Measurements from ENCODE around the gene NKX1-1. TPM values are rescaled to one million over a fixed set of nuclear protein-coding genes. Genes with fewer than 3 reads are reported as not detected.

The NKX1-1 gene
- total and polyA plus RNA-seq, 2 of the 8 experiments (the other 6 are each of a cell fraction or from before 2014, with no cell fraction given), result not detected

- Histone ChIP-seq H3K79me2 (ENCODE audit: control insufficient read depth in 1 of 2, insufficient read depth in 2 of 2, low read length in 2 of 2) (no peaks in the 10 kb centered on the region), H3K4ac (replicated peaks; ENCODE audit: insufficient read length, low read depth, low read length) (no peak overlapping the region), H3K14ac (ENCODE audit: insufficient read length) (no peak overlapping the region), H3K36me3 (ENCODE audit: control insufficient read depth in 2 of 4, insufficient read depth in 4 of 4, low read length in 3 of 4) (peaks cover 0 to 16% (median 0%) of the 10 kb centered on the region in 4 experiments; a peak in 1 of 8 replicates), H3K23me2 (ENCODE audit: low read depth, low read length) (peaks cover 2% of the 10 kb centered on the region; the same call in 1 of the 2 replicates), H3K4me3 (ENCODE audit: extremely low read depth in 1 of 4, insufficient read depth in 2 of 4, low read depth in 3 of 4, low read length in 4 of 4) (no peak overlapping the region), H4K20me1 (replicated peaks in 1 of 2; ENCODE audit: control insufficient read depth in 1 of 2, insufficient read depth in 2 of 2, low read length in 2 of 2) (peaks cover 0 to 9% of the 10 kb centered on the region in 2 experiments), H3K56ac (replicated peaks; ENCODE audit: insufficient read length, low read depth, low read length) (no peak overlapping the region), H2BK5ac (ENCODE audit: low read depth, low read length) (no peak overlapping the region), H4K8ac (ENCODE audit: extremely low read depth, insufficient read depth, low read length) (no peak overlapping the region; the same call in 1 of the 2 replicates), H2BK20ac (ENCODE audit: low read length) (no peak overlapping the region), H4K5ac (ENCODE audit: insufficient read length, low read depth, low read length) (no peak overlapping the region), H2BK15ac (ENCODE audit: low read length) (no peak overlapping the region), H4K91ac (replicated peaks; ENCODE audit: insufficient read length, low read length) (no peak overlapping the region), H3K23ac (ENCODE audit: insufficient read length) (no peak overlapping the region), H2BK120ac (replicated peaks; ENCODE audit: low read depth, low read length) (no peak overlapping the region), H2AFZ (ENCODE audit: low read length) (no peak overlapping the region), H3K9me3 (ENCODE audit: insufficient read depth in 2 of 2, low read depth in 1 of 2, low read length in 1 of 2) (peaks cover 20 to 29% of the 10 kb centered on the region in 2 experiments), H3K79me1 (ENCODE audit: low read depth, low read length) (no peaks in the 10 kb centered on the region), H2BK12ac (ENCODE audit: low read depth, low read length) (no peak overlapping the region), H3K4me2 (ENCODE audit: insufficient read depth in 1 of 2, low read depth in 2 of 2, low read length in 2 of 2) (no peak overlapping the region), H3K9ac (replicated peaks in 1 of 4; ENCODE audit: extremely low read depth in 1 of 4, low read depth in 3 of 4, low read length in 3 of 4) (no peak overlapping the region), H3K27ac (ENCODE audit: low read depth, low read length) (no peak overlapping the region), H2AK5ac (ENCODE audit: low read depth, low read length) (no peak overlapping the region), H3K4me1 (replicated peaks in 1 of 4; ENCODE audit: control insufficient read depth in 3 of 4, insufficient read depth in 4 of 4, low read length in 3 of 4) (peaks cover 0 to 19% (median 3%) of the 10 kb centered on the region in 4 experiments; a peak in 5 of 7 replicates), H3K18ac (ENCODE audit: extremely low read depth, low read length) (no peak overlapping the region), H3K27me3 (replicated peaks in 1 of 4; ENCODE audit: control insufficient read depth in 3 of 4, extremely low read depth in 1 of 4, insufficient read depth in 3 of 4, low read length in 3 of 4) (peaks cover 53 to 60% (median 57%) of the 10 kb centered on the region in 4 experiments)
- ChIA-PET POLR2A (ENCODE audit: partially characterized antibody) (interaction anchor here (1.1 kb wide), 1 partner anchor 9 kb away, joined by 4 read pairs; no protein-coding TSS in a partner anchor), CTCF (ENCODE audit: partially characterized antibody) (interaction anchor here (0.8 to 2.9 kb wide), 13 partner anchors 9 to 240 kb away, joined by 3 to 14 read pairs (median 6); no protein-coding TSS in a partner anchor)
- WGBS, 2 experiments (ENCODE audit: extremely low coverage in 1 of 2, insufficient coverage in 1 of 2, insufficient read length in 1 of 2, insufficient replicate concordance in 2 of 2, low coverage in 1 of 2, low lambda C conversion rate in 2 of 2, missing lambda C conversion rate in 1 of 2), result 67% methylated on average over 4 of the region's 14 CpGs; no CpG with 5 or more reads in 1 of the 2 experiments
- DNase-seq (ENCODE audit: low read depth in 1 of 2, low spot score in 2 of 2) (peak in 1 of 2 experiments; percentile 52), FAIRE-seq (no peak)
- TF ChIP-seq CEBPB (IDR thresholded peaks at IDR 0.05; ENCODE audit: low read depth, low read length) (no peak), YY1 (IDR thresholded peaks at IDR 0.05; ENCODE audit: low read depth, low read length) (no peak), SIX5 (IDR thresholded peaks at IDR 0.05; ENCODE audit: low read depth, low read length) (no peak), EGR1 (IDR thresholded peaks at IDR 0.05; ENCODE audit: borderline replicate concordance, low read depth, low read length) (no peak), BACH1 (IDR thresholded peaks at IDR 0.05; ENCODE audit: low read length) (no peak), JUND (IDR thresholded peaks at IDR 0.05; ENCODE audit: low read length) (no peak), FOSL1 (IDR thresholded peaks at IDR 0.05; ENCODE audit: insufficient read depth, low read depth, low read length) (no peak), RNF2 (IDR thresholded peaks at IDR 0.05; ENCODE audit: borderline replicate concordance, low read depth, low read length, missing control alignments, poor library complexity, severe bottlenecking) (no peak), TCF12 (IDR thresholded peaks at IDR 0.05; ENCODE audit: low read depth, low read length) (no peak), USF2 (IDR thresholded peaks at IDR 0.05; ENCODE audit: low read length) (no peak), HDAC6 (IDR thresholded peaks at IDR 0.05; ENCODE audit: low read depth, low read length) (no peak), RXRA (IDR thresholded peaks at IDR 0.05; ENCODE audit: insufficient read depth, low read depth, low read length) (no peak)
These were observed 5.3 kb downstream of the NKX1-1 start for GRCh38 chr4:1400831-1401408.

Measured in H1 (cell line).